ENCODE data around the gene EDC3.
"Not testable (repeated sequence)": the region's sequence is repeated elsewhere in the genome, so short reads cannot be mapped to it uniquely, and the experiment has no call there.

Gene EDC3, protein sequence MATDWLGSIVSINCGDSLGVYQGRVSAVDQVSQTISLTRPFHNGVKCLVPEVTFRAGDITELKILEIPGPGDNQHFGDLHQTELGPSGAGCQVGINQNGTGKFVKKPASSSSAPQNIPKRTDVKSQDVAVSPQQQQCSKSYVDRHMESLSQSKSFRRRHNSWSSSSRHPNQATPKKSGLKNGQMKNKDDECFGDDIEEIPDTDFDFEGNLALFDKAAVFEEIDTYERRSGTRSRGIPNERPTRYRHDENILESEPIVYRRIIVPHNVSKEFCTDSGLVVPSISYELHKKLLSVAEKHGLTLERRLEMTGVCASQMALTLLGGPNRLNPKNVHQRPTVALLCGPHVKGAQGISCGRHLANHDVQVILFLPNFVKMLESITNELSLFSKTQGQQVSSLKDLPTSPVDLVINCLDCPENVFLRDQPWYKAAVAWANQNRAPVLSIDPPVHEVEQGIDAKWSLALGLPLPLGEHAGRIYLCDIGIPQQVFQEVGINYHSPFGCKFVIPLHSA

DNA sequence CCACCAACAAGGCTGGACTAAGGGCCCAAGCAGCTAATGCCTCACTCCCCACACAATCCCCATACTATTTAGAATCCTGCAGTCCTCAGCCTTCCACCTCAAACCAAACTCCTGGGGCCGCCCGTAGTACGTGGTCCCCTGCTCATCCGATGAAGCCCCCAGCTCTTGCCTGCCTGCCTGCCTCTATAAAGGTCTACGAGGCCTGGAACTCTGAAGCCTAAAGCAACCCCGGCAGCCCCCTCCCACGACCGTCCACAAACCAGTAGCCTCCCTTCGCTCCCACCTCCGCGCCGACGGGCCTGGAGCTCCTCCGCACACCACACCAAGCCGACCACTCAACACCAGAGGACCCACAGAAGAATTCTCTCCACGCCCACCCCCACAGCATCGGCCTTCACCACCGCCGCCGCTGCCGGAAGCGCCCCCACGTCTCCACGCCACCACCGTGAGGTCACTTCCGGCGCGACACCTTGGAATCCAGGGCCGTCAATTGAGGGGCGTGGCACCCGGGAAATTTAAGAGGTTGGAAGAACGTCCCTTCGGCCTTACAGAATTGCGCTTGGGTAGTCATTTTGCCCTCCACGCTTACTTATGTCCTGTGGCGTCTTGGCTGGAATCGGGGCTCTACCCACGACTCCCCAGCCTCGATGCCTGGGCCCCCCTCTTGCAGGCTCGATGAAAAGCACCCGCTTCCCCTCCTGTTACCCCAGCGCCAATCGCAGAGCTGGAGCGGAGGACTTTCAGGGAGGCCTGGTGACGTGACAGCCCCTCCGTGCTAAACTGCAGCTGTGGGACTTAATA lies at the start of gene EDC3:
Gene EDC3 (minus strand): TSS at position 428 of the 801 bp plus-strand sequence. CDS start 20,900 bp downstream, outside the sequence.
- DNase-seq (ENCODE audit: low read depth), result peak; percentile 77
- TF ChIP-seq, protein P1, sequence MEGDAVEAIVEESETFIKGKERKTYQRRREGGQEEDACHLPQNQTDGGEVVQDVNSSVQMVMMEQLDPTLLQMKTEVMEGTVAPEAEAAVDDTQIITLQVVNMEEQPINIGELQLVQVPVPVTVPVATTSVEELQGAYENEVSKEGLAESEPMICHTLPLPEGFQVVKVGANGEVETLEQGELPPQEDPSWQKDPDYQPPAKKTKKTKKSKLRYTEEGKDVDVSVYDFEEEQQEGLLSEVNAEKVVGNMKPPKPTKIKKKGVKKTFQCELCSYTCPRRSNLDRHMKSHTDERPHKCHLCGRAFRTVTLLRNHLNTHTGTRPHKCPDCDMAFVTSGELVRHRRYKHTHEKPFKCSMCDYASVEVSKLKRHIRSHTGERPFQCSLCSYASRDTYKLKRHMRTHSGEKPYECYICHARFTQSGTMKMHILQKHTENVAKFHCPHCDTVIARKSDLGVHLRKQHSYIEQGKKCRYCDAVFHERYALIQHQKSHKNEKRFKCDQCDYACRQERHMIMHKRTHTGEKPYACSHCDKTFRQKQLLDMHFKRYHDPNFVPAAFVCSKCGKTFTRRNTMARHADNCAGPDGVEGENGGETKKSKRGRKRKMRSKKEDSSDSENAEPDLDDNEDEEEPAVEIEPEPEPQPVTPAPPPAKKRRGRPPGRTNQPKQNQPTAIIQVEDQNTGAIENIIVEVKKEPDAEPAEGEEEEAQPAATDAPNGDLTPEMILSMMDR (conservative IDR thresholded peaks at IDR 0.05; ENCODE audit: control insufficient read depth, insufficient read depth, low read depth, low read length), result no peak
- peak within 1 kb of the TSS; percentile 91 for H3K4me3 ChIP-seq (ENCODE audit: control insufficient read depth, low read depth, low read length)

DNA sequence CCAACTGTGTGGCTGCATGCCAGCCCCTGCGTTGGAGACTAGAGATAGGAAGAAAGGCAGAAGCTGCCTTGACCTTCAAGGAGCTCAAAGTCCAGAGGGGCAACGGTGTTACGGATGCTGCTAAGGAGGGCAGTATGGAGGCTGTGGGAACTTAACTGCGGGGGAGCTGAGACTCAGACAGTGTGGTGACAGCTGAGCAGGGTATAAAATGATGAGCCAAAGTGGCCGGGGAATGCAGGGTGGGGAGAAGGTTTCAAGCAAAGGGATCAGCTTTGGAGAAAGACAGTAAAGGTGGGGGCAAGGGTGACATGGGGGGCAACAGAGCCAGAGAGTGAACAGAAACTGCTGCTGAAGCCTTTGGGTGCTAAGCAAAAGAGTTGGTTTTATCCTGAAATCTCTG lies 46.6 kb upstream of the EDC3 start:
- TF ChIP-seq, protein P1 (conservative IDR thresholded peaks at IDR 0.05; ENCODE audit: control insufficient read depth, insufficient read depth, low read depth, low read length), result no peak

DNA sequence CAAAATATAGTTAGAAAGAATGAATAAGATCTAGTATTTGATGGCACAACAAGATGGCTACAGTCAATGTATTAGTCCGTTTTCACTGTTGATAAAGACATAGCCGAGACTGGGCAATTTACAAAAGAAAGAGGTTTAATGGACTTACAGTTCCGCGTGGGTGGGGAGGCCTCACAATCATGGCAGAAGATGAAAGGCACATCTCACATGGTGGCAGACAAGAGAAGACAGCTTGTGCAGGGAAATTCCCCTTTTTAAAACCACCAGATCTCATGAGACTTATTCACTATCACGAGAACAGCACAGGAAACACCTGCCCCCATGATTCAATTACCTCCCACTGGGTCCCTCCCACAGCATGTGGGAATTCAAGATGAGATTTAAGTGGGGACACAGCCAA lies 42.4 kb upstream of the EDC3 start:
- DNase-seq (ENCODE audit: low read depth), result peak; percentile 9
- H3K4me3 ChIP-seq (ENCODE audit: control insufficient read depth, low read depth, low read length), result not testable (repeated sequence)

More for the DNA sequence above, 46.6 kb upstream of the EDC3 start:
- H3K4me3 ChIP-seq (ENCODE audit: control insufficient read depth, low read depth, low read length), result no peak overlapping the region
- no peak for DNase-seq (ENCODE audit: low read depth)

DNA sequence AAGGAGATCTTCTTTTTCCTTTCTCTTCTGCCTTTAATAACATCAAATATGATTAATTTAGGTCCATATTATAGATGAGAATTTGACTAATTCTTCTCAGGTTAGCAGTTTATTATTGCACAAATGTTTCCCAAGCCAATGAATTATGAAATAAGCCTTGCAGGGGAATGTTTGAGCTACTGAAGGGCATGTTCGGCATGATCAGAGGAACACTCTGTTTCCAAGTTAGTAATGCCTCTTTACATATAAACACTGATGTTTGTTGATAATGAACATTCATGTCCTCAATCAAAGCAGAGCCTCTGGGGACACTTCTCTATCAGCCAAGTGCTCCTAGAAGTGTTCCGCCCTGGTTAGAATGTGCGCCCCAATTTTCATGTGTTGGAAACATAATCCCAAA lies 39.5 kb upstream of the EDC3 start:
- no peak overlapping the region for H3K4me3 ChIP-seq (ENCODE audit: control insufficient read depth, low read depth, low read length)
- TF ChIP-seq, protein P1 (conservative IDR thresholded peaks at IDR 0.05; ENCODE audit: control insufficient read depth, insufficient read depth, low read depth, low read length), result no peak
- DNase-seq (ENCODE audit: low read depth), result no peak

DNA sequence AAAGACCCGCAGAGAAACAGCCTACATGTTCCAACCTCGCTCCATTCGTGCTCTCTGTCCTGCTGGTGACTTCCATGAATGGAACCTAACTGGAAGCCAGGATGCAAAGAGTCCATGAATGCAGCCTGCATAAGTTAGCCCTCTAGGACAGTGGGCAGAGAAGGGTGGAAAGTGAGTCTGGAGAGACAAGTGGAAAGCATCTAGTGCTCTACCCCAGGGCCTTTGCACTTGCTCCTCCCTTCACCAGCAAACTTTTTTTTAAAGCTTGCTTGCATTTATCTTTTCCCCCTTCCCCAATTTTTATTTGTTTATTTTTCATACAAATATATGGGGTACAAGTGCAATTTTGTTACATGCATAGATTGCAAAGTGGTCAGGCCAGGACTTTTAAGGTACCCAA lies 37.4 kb upstream of the EDC3 start:
- no peak overlapping the region for H3K4me3 ChIP-seq (ENCODE audit: control insufficient read depth, low read depth, low read length)
- no peak for DNase-seq (ENCODE audit: low read depth)
- TF ChIP-seq, protein P1 (conservative IDR thresholded peaks at IDR 0.05; ENCODE audit: control insufficient read depth, insufficient read depth, low read depth, low read length), result no peak

DNA sequence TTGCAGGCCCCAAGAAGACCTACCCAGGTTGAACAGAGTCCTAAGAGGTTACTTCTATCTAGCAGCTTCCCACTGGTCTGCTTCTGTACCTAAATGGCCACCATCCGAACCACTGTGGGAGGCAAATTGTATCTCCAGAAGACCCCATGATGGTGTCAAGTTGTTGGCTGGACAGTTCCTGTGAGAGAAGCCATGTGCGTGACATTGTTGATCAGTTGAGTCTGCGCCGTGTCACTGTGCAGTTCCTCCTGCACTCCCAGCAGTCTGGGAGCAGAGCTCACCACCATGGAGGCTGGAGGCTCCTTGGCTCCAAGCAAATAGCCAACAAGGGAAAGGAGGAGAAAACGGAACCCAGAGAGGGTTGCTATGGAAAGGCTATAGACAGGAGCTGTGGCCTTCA lies 37.0 kb upstream of the EDC3 start:
- DNase-seq (ENCODE audit: low read depth), result no peak
- TF ChIP-seq, protein P1 (conservative IDR thresholded peaks at IDR 0.05; ENCODE audit: control insufficient read depth, insufficient read depth, low read depth, low read length), result no peak
- H3K4me3 ChIP-seq (ENCODE audit: control insufficient read depth, low read depth, low read length), result no peak overlapping the region

Data from fibroblast of mammary gland (primary cell).